Gastroesophageal sphincter (tissue), 3 donors: ENCODE measurements around the gene MAN2A1.

Experiments used
- EP300 ChIP-seq: sonication (generic); formaldehyde crosslinking; IDR thresholded peaks from one replicate; pipeline ENCODE4 v1.6.1; 2017; ENCODE audit warnings: antibody characterized with exemption, mild to moderate bottlenecking
- POLR2A ChIP-seq, 2 donors: fragments of 450-650 bp; IDR thresholded peaks; one replicate each; pipeline ENCODE4 v1.6.1; 2017; ENCODE audit warnings: antibody characterized with exemption in 2 of 2, mild to moderate bottlenecking in 2 of 2, moderate library complexity in 1 of 2
- POLR2AphosphoS5 ChIP-seq: sonication (generic); formaldehyde crosslinking; IDR thresholded peaks from one replicate; pipeline ENCODE4 v1.6.1; 2017; ENCODE audit warnings: antibody characterized with exemption
- TF ChIP-seq, protein P1 (sequence below), 4 experiments: fragments of 200-600 bp in 2 of 4; fragments of 450-650 bp in 2 of 4; sonication (generic) in 1 of 4; IDR thresholded peaks; one replicate each; pipeline ENCODE4 v1.5.1; 2017 to 2019; ENCODE audit warnings: antibody characterized with exemption in 4 of 4, mild to moderate bottlenecking in 2 of 4, moderate library complexity in 2 of 4

DNA sequence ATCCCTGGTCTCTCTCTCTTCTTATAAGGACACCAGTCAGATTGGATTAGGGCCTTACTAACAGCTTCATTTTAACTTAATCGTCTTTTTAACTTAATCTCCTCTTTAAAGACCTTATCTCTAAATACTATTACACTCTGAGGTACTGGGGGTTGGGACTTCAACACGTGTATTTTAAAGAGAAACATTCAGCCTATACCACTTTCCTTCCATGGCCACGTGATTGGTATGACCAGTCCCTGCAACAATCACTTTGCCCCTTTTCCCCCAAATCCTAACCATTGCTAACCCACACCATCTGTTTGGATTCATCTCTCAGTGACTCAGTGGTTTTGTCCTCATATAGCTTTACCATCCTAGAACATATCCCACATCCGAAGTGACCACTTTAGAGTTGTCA is 3.8 kb upstream of the MAN2A1 start:
- TF ChIP-seq POLR2A (IDR thresholded peaks at IDR 0.05) (no peak), POLR2AphosphoS5 (no peak), EP300 (no peak)
- TF ChIP-seq, protein P1, sequence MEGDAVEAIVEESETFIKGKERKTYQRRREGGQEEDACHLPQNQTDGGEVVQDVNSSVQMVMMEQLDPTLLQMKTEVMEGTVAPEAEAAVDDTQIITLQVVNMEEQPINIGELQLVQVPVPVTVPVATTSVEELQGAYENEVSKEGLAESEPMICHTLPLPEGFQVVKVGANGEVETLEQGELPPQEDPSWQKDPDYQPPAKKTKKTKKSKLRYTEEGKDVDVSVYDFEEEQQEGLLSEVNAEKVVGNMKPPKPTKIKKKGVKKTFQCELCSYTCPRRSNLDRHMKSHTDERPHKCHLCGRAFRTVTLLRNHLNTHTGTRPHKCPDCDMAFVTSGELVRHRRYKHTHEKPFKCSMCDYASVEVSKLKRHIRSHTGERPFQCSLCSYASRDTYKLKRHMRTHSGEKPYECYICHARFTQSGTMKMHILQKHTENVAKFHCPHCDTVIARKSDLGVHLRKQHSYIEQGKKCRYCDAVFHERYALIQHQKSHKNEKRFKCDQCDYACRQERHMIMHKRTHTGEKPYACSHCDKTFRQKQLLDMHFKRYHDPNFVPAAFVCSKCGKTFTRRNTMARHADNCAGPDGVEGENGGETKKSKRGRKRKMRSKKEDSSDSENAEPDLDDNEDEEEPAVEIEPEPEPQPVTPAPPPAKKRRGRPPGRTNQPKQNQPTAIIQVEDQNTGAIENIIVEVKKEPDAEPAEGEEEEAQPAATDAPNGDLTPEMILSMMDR (IDR thresholded peaks at IDR 0.05) = no peak
